HG02588 (cell line): ENCODE results near the gene TMEM94.
"Not testable (repeated sequence)": the region's sequence is repeated elsewhere in the genome, so short reads cannot be mapped to it uniquely, and the experiment has no call there.

Experiments
- ATAC-seq: cut with Tn5 transposase; IDR thresholded peaks from one replicate; pipeline ENCODE4 v1.9.1; 2021; ENCODE audit warnings: mild to moderate bottlenecking, moderate library complexity; ENCODE audit not compliant: unreplicated experiment

TMEM94 gene

GRCh38 chr17:75476271-75476671 is 19.8 kb downstream of the TMEM94 start:
- ATAC-seq, result no peak

- no peak for ATAC-seq
Observed at GRCh38 chr17:75476752-75477489, 20.5 kb downstream of the TMEM94 start.

- not testable (repeated sequence) for ATAC-seq
Observed at GRCh38 chr17:75477490-75477862, 21.0 kb downstream of the TMEM94 start.

- no peak for ATAC-seq
Observed at GRCh38 chr17:75478508-75478907, 22.1 kb downstream of the TMEM94 start.

GRCh38 chr17:75480281-75480680 is 23.8 kb downstream of the TMEM94 start:
- no peak for ATAC-seq

GRCh38 chr17:75481194-75482068 is 25.0 kb downstream of the TMEM94 start:
- ATAC-seq, result no peak

GRCh38 chr17:75482098-75482942 is 25.9 kb downstream of the TMEM94 start:
- ATAC-seq, result no peak

- no peak for ATAC-seq
Observed at GRCh38 chr17:75485688-75486087, 29.3 kb downstream of the TMEM94 start.

- no peak for ATAC-seq
Observed at GRCh38 chr17:75486151-75486550, 29.7 kb downstream of the TMEM94 start.

GRCh38 chr17:75486951-75487350 is 30.5 kb downstream of the TMEM94 start:
- ATAC-seq, result no peak

- ATAC-seq, result no peak
Observed at GRCh38 chr17:75487351-75488070, 31.1 kb downstream of the TMEM94 start.

- no peak for ATAC-seq
Observed at GRCh38 chr17:75488693-75489510, 32.5 kb downstream of the TMEM94 start.

GRCh38 chr17:75489511-75489955 is 33.1 kb downstream of the TMEM94 start:
- ATAC-seq, result no peak

- ATAC-seq, result no peak
Observed at GRCh38 chr17:75490173-75490743, 33.8 kb downstream of the TMEM94 start.

GRCh38 chr17:75490953-75491649 is 34.7 kb downstream of the TMEM94 start:
- no peak for ATAC-seq

- ATAC-seq, result no peak
Observed at GRCh38 chr17:75491680-75492079, 35.2 kb downstream of the TMEM94 start.

- no peak for ATAC-seq
Observed at GRCh38 chr17:75492555-75493168, 36.2 kb downstream of the TMEM94 start.

GRCh38 chr17:75493476-75494129 is 37.2 kb downstream of the TMEM94 start:
- ATAC-seq, result no peak
